ENCODE data around the gene RERE. TPM values are rescaled to one million over a fixed set of nuclear protein-coding genes. Genes with fewer than 3 reads are reported as not detected.

The RERE gene
- total RNA-seq, 1 donor from 2014 or later = 88.5 TPM

DNA sequence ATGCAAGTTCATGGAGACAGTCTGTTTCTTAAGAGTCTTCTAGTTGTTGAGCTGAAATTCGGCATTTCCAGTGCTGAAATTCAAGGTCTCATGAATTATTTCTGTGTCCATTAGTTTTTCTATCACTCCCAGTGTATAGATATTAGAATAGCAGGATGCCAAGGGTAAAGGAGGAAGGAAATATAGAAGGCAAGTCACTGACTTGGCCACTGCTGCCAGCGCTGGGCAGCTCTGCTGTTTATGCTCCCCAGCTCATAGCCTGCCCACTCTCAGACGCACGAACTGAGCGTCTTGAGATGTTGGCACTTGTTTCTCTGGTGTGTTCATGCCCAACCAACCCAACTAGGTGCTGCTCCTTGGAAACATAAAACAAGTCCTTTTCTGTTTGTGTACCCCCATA is 389.5 kb downstream of the RERE start:
- TF ChIP-seq, protein P1, sequence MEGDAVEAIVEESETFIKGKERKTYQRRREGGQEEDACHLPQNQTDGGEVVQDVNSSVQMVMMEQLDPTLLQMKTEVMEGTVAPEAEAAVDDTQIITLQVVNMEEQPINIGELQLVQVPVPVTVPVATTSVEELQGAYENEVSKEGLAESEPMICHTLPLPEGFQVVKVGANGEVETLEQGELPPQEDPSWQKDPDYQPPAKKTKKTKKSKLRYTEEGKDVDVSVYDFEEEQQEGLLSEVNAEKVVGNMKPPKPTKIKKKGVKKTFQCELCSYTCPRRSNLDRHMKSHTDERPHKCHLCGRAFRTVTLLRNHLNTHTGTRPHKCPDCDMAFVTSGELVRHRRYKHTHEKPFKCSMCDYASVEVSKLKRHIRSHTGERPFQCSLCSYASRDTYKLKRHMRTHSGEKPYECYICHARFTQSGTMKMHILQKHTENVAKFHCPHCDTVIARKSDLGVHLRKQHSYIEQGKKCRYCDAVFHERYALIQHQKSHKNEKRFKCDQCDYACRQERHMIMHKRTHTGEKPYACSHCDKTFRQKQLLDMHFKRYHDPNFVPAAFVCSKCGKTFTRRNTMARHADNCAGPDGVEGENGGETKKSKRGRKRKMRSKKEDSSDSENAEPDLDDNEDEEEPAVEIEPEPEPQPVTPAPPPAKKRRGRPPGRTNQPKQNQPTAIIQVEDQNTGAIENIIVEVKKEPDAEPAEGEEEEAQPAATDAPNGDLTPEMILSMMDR (IDR thresholded peaks at IDR 0.05) = no peak
- Histone ChIP-seq H3K4me3 (no peak overlapping the region), H3K9me3 (no peaks in the 10 kb centered on the region), H3K36me3 (no peaks in the 10 kb centered on the region), H3K4me1 (peaks cover 41% of the 10 kb centered on the region), H3K27me3 (ENCODE audit: low read depth) (no peaks in the 10 kb centered on the region), H3K27ac (peak overlapping the region; percentile 31)
- DNase-seq (no peak), ATAC-seq (no peak)
- intact Hi-C loops (cut with DNase I) = no loop called here

DNA sequence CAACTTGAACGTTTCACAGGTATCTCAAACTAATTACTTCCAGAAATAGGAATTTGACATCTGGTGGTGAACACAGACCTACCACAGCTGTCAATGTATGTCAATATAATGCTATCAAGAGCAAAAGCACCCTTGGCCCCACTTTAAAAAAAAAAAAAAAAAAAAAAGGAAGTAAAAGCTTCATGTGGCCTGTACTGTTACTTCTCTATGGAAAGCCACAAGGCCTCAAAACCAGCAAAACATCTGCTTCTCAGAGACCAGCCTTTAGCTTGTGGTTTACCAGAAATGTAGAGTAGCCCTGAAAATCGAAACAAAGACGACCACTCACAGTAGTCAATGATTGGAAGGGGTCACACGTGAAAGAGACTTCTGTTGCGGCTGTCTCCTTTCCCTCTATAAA is 389.9 kb downstream of the RERE start:
- H3K4me3 ChIP-seq = no peak overlapping the region
- H3K36me3 ChIP-seq = no peaks in the 10 kb centered on the region
- peak overlapping the region; percentile 37 for H3K27ac ChIP-seq
- H3K9me3 ChIP-seq = no peaks in the 10 kb centered on the region
- DNase-seq (no peak), ATAC-seq (peak in 1 of 2 donors; percentile 21)
- intact Hi-C loops (cut with DNase I) = no loop called here
- H3K4me1 ChIP-seq = peaks cover 41% of the 10 kb centered on the region
- H3K27me3 ChIP-seq (ENCODE audit: low read depth) = no peaks in the 10 kb centered on the region
- TF ChIP-seq, protein P1 (IDR thresholded peaks at IDR 0.05) = no peak

DNA sequence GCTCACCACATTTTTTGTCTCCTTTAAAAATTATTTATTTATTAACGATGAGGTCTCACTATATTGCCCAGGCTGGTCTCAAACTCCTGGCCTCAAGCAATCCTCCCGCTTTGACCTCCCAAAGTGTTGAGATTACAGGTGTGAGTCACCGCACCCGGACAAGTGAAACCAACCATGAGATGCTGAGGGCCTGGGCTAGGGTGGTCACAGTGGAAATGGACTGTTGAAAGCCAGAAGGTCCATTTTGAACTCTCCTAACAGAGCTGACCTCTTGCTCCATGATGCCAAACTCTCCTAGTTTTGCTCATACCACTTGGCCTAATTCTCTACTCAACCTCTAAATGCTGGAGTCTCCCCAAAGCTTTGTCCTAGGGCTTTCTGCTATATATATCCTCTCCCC is 390.4 kb downstream of the RERE start:
- no peak for DNase-seq
- no peak for ATAC-seq
- Histone ChIP-seq H3K4me3 (no peak overlapping the region), H3K4me1 (peaks cover 42% of the 10 kb centered on the region), H3K27ac (peak overlapping the region; percentile 37), H3K9me3 (no peaks in the 10 kb centered on the region), H3K36me3 (no peaks in the 10 kb centered on the region), H3K27me3 (ENCODE audit: low read depth) (no peaks in the 10 kb centered on the region)
- TF ChIP-seq, protein P1 (IDR thresholded peaks at IDR 0.05) = no peak
- intact Hi-C loops (cut with DNase I) = no loop called here

DNA sequence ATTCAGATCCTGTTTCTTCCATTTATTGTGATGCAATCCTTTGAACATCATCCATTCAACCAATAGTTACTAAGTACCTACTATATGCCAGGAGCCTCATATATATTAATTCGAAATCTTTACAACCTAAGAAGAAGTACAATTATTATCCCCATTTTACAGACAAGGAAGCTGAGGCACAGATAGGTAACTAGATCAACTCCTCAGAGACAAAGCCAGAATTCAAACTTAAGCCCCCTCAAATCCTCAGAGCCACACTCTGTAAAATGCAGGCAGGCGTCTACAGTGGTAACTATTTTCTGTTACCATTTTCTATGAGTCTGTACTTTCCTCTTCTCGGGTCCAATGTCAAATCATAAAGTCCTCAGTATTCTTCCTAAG is 391.7 kb downstream of the RERE start:
- peak overlapping the region; percentile 94 for H3K27ac ChIP-seq

DNA sequence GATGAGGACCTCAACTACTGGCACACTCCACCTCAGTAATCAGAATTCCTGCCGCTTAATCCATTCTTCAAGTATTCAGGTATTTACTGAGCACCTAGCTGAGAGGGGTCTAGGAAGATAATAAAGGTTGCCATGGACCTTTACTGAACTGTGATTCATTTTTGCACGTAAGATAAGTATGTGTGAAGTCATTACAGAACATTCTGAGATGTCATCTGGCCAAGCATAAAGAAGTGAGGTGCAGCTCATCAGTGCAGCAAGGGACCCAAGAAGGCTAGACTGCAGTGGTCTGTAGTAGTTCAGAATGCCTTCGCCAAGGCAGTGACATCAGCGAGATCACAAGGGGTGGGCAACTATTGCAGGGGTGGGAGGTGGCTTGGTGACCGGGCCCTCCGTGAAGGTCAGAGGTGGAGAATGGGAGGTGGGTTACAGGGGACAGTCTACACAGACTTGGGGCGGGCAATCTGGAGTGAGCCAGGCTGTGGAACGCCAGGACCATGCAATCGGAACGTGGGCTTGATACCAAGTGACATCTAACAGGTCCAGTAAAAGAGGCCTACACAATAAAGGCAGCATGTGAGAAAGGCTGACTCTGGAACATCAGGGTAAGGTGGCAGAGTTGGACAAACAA is 392.2 kb downstream of the RERE start:
- H3K9me3 ChIP-seq = no peaks in the 10 kb centered on the region
- TF ChIP-seq, protein P1 (IDR thresholded peaks at IDR 0.05) = no peak
- intact Hi-C loops (cut with DNase I) = no loop called here
- DNase-seq = no peak
- no peak overlapping the region for H3K4me3 ChIP-seq
- peak overlapping the region; percentile 94 for H3K27ac ChIP-seq
- H3K4me1 ChIP-seq = peaks cover 52% of the 10 kb centered on the region
- no peaks in the 10 kb centered on the region for H3K27me3 ChIP-seq (ENCODE audit: low read depth)
- peaks cover 6% of the 10 kb centered on the region for H3K36me3 ChIP-seq
- ATAC-seq = no peak

More for the DNA sequence above, 391.7 kb downstream of the RERE start:
- DNase-seq (no peak), ATAC-seq (no peak)
- Histone ChIP-seq H3K9me3 (no peaks in the 10 kb centered on the region), H3K4me3 (no peak overlapping the region), H3K4me1 (peaks cover 52% of the 10 kb centered on the region), H3K36me3 (peaks cover 1% of the 10 kb centered on the region), H3K27me3 (ENCODE audit: low read depth) (no peaks in the 10 kb centered on the region)
- TF ChIP-seq, protein P1 (IDR thresholded peaks at IDR 0.05) = no peak
- intact Hi-C loops (cut with DNase I) = no loop called here

Measured in lower lobe of right lung (tissue), 2 donors.